CD4-positive, alpha-beta T cell treated with Interleukin-12 subunit alpha and Interleukin-12 subunit beta, for 1 hour (primary cell): ENCODE results near the gene KLRC3.
"Not testable (repeated sequence)": the region's sequence is repeated elsewhere in the genome, so short reads cannot be mapped to it uniquely, and the experiment has no call there.

Experiments
- DNase-seq: peaks from one replicate; pipeline ENCODE4 v3.0.0-alpha.2; 2020

KLRC3 gene

DNA sequence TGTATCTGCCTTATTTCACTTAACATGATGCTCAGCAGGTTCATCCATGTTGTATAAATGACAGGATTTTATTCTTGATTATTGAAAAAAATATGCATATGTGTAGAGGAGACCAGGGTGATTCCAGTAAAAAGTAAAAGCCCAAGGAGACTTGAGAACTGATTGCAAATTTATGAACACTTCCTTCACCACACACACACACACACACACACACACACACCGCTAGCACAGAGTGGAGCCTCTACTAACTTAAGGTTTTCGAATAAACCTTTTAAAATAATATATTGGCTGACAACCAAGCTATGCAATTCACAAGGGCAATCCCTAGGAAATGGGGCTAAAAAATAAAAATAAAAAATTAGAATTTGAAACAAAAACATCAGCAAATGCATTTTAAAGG, 22.2 kb downstream of the KLRC3 start:
- no peak for DNase-seq

DNA sequence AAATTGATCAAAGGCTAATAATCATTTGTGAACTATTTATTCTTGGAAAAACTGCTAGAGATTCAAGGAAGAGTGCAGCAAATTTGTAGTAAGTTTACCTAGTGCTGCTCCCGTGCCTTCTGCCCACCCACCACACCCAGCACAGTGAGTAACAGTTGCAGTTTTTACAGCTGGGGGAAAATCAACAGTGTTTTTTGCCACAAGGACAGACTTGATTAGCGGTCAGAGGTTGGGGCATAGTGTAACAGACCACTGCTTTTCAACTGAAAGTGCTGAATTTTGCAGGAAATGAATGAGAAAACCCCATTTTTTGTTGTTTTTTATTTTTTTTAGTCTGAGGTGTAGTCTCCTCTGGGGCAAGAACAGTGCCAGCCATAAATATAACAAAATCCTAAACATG, 23.1 kb downstream of the KLRC3 start:
- peak; percentile 66 for DNase-seq

DNA sequence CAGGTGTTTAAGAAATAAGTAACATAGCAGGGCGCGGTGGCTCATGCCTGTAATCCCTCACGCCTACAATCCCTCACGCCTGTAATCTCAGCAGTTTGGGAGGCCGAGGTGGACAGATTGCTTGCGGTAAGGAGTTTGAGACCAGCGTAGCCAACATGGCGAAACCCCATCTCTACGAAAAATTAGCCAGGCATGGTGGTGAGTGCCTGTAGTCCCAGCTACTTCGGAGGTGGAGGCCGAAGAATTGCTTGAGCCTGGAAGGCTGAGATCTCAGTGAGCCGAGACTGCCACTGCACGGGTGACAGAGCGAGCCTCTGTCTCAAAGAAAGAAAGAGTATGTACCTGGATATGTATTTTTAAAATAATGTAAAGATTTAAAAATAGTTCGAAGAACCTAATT, 24.2 kb downstream of the KLRC3 start:
- DNase-seq = not testable (repeated sequence)

DNA sequence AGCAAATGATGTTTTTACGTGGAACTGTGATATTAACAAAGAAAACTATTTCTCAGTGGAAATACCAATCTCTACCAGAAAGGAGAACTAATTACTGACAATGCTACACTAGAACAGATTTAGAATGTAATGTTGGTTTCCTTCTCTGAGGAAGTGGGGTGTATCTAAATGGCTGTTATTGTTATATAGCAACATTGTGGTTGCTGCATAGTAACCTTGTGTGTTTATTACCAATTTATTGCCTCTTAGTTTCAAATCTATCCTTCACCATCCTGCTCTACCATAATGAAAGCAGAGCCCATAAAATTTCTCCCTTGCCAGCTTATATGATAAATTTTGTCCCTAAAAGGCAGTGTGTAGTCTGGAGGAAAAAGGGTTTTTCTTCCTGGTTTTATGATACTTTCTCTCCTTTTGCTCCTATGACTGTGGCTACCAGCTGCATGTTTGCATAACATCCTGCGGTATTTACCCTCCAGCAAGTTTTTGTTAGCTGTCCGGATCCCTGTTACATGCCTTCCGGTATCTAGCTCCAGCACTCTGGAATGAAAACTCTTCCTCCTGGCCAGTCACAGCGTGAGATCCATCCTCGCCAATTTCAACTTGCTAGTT, 24.9 kb downstream of the KLRC3 start:
- DNase-seq = peak; percentile 71

DNA sequence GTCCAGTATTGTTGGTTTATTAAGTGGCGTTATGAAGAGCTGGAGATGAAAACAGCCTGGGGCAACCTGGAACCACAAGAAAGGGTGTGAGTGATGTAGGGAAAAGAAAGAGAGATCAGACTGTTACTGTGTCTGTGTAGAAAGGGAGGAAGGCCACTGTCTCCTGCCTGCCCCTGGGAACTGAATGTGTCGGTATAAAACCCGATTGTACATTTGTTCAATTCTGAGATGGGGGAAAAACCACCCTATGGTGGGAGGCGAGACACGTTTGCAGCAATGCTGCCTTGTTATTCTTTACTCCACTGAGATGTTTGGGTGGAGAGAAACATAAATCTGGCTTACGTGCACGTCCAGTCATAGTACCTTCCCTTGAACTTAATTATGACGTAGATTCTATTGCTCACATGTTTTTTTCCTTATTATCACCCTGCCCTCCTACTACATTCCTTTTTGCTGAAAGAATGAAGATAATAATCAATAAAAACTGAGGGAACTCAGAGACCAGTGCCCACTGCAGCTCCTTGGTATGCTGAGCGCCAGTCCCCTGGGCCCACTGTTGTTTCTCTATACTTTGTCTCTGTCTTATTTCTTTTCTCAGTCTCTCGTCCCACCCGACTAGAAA, 25.8 kb downstream of the KLRC3 start:
- DNase-seq = peak; percentile 72

DNA sequence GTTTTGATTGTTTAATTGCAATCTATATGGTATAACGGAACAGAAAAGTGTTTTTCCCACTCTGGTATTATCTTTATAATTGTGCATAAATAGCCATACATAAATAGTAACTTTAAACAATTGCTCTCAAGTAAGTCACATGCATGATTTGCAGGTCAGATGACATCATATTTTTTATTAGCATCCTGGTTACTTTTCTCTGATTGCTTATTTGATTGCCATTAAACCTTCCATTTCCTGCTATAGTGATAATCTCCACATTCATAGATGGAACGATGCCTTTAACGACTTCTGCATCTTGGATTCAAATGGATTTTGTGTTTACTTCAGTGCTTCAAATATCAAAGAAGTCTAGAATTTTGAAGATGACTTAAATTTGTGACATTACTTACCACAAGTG, 27.1 kb downstream of the KLRC3 start:
- DNase-seq = no peak

DNA sequence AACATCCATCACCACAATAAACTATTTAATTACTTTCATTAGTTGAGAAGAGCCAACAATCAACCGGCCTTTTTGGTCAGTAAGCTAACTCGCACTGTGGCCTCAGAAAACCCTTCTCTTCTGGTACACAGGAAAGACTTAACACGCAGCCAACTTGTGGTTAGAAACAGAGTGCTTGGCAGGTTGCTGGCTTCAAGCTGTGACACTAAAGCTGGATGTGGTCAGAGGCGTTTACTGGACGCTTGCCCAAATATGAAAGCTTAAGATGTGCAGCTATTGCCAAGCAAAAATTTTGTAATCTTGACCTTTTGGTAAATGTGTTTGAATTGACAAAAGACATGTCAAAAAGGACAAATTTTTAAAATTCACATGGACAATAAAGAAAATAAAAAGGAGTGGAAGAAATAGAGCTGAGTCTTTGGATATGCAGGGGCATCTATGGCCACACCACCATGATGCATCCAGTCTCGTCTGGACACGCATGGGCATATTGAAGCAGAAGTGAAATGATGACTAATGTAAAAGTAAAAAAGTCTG, 27.9 kb downstream of the KLRC3 start:
- DNase-seq = peak; percentile 66

DNA sequence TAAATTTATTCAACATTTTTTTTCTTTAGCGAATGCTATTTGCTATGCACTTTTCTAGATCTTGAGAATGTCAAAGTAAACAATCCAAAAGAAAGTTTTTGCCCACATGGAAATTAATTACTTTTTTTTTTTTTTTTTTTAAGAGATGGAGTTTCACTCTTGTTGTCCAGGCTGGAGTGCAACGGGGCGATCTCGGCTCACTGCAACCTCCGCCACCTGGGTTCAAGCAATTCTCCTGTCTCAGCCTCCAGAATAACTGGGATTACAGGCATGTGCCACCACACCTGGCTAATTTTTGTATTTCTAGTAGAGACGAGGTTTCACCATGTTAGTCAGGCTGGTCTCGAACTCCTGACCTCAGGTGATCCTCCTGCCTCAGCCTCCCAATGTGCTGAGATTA, 29.4 kb downstream of the KLRC3 start:
- not testable (repeated sequence) for DNase-seq

DNA sequence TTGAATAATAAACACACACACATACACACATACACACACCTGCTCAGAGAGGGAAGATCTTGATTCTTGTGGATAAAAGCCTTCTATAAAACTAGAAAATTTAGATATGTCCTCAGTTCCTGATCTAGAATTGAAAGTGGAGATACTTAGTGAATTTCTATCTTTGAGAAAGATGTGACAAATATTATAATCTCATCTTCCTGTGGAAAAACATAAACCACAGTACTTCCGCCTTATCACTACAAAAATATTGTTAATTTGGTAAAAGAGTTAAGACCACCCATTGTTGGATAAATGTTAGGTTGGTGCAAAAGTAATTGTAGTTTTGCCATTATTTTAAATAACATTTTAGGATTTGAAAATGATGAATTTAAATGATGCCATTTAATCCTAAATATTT, 30.5 kb downstream of the KLRC3 start, which contains the start of gene KLRK1:
Gene KLRK1 (minus strand): TSS at position 138 of the 400 bp plus-strand sequence. CDS start 1,231 bp downstream, outside the sequence.
- no peak for DNase-seq

DNA sequence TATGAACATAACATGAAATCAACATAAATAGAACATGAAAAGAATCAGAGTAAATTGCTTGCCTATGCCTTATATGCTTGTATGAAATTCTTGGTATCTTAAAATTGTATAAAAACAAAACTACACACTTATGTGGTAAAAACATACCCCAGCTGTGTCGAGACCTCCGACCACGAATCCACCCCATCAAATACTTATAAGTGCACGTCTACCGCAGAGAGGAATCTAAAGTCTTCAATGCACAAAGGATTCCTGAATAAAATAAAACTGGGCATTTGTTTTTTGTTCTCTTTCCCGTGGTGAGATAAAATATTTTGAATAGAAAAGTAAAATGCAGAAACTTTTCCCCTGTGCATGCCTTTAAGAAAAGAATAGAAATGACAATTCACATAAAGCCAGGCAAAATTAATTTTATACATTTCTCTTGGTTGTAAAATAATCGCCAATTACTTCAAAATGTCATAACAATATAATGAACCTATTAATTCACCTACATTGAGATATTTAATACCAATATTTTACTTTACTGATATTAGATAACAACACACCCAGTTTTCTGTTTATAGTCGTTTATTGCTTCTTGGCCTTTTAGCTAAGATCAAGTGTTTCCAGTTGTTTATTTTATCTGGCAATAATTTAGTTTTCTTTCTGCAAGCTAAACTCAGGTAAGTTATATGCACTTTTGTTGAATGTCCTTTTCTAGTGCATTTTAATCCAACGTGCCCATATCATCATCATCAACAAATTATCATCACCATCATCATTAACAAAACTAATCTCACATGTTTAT, 31.6 kb downstream of the KLRC3 start:
- DNase-seq = no peak

DNA sequence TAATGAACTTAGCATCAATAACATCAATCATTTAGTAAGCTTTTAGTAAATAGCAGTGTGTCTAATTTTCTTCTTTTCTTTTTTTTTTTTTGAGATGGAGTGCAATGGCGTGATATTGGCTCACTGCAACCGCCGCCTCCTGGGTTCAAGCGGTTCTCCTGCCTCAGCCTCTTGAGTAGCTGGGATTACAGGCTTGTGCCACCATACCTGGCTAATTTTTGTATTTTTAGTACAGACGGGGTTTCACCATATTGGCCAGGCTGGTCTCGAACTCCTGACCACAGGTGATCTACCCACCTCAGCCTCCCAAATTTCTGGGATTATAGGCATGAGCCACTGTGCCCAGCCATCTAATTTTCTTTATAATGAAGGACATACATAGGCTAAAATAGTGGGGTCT, 32.9 kb downstream of the KLRC3 start:
- DNase-seq = not testable (repeated sequence)

DNA sequence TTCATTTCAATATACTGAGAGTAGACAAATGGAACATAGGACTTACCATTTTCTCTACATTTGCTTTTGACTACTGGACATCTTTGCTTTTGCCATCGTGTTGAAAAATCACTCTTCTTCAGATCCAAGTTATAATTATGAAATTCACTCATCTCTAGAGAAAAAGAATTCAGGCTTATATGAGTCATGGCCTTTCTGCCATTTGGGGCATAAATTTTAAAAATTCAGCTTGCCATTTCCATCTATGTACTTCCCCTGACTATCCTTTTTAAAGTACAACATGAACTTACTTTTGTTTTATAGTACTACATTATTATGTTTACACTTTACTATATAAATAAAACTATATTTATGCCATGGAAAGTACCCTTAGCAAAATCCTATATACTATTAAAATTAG, 33.5 kb downstream of the KLRC3 start:
- DNase-seq = no peak

DNA sequence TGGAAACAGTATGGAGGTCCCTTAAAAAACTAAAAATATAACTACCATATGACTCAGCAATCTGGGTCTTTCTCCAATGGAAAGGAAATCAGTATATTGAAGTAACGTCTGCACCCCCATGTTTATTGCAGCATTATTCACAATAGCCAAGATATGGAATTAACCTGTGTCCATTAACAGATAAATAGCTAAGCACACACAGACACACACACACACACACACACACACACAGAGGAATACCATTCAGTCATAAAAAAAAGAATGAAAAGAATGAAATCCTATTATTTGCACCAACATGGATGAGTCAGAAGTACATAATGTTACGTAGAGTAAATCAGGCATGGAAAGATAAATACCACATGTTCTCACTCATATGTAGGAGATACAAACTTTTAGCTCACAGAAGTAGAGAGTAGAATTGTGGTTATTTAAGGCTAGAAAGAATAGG, 35.2 kb downstream of the KLRC3 start:
- DNase-seq = no peak

DNA sequence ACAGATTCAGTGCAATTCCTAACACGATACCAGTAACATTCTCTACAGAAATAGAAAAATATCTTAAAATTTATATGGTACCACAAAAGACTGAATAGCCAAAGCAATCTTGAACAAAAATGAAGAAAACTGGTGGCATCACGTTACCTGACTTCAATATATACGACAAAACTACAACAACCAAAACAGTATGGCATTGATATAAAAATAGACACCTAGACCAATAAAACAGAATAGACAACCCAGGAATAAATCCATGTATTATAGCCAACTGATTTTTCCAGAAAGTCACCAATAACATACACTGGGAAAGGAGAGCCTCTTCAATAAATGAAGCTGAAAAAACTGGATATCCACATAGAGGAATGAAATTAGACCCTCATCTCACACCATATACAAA, 36.2 kb downstream of the KLRC3 start:
- DNase-seq = no peak

DNA sequence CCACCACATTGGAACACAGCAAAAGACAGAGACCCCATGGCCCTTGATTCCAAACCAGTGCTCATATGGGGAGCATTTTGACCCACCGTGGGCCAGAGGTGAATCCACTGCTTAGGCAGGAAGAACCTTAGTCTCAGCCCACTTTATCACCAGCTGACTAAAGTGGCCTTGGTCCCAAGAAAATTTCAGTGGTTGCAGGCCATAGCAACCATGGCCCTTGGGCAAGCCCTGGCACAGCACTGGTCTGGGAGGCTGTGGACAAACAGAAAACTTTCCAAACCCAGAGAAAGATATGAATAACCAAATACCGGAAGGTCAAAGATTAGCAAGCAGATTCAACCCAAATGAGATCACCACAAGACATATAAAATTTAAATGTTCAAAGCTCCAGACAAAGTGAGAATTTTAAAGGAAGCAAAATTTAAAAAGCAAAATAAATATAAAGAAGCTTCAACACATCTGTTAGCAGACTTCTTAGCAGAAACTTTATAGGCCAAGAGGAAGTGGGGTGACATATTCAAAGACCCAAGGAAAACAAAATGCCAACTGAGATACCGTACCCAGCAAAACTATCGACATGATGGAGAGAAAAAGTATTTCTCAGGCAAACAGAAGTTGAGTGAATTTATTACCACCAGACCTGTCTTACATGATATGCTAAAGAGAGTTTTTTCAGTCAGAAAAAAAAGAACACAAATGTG, 38.3 kb downstream of the KLRC3 start:
- no peak for DNase-seq

DNA sequence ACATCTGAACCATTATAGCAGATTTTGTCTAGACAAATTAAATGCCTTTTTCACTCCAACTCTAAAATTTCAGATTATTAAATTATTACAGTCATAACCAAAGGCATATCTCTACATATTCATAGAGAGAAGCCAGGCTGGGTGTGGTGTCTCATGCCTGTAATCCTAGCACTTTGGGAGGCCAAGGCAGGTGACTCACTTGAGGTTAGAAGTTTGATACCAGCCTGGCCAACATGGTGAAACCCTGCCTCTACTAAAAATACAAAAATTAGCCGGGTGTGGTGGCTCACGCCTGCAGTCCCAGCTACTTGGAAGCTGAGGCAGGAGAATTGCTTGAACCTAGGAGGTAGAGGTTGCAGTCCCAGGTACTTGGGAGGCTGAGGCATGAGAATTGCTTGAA, 41.7 kb downstream of the KLRC3 start:
- not testable (repeated sequence) for DNase-seq

DNA sequence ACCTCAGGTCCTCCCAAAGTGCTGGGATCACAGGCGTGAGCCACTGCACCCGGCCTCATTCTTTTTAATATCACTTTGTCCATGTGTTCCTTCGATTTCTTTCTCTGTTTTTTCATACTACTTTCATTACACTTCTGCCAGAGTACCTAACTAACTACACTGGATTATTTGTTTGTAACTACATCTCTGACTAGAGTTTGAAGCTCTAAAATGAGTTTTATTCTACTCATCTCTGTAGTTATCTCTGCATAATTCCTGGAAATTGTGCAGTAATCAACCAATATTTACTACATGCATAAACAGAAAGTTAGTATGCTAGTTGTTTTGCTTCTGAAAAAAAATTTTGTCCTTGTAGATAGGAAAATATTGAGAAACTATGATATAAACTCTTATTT, 45.8 kb downstream of the KLRC3 start:
- no peak for DNase-seq

DNA sequence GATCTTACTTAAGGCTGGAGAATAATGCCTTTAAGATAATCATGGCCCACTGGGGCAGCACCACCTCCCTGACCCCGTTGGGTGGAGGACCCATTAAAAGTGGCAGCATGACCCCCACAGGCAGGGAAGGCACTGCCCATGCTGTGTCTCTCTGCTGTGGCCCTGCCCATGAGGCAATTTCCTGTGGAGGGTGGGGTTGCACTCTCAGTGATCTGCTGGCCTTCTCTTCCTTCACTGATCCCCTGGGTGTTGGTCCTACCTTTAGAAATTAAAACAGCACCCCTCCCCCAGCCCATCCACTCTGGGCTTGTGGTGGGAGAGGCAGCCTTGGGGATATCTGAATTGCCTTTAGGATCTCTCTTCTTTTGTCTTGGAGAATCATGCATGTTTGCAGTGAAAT, 47.8 kb downstream of the KLRC3 start:
- no peak for DNase-seq

DNA sequence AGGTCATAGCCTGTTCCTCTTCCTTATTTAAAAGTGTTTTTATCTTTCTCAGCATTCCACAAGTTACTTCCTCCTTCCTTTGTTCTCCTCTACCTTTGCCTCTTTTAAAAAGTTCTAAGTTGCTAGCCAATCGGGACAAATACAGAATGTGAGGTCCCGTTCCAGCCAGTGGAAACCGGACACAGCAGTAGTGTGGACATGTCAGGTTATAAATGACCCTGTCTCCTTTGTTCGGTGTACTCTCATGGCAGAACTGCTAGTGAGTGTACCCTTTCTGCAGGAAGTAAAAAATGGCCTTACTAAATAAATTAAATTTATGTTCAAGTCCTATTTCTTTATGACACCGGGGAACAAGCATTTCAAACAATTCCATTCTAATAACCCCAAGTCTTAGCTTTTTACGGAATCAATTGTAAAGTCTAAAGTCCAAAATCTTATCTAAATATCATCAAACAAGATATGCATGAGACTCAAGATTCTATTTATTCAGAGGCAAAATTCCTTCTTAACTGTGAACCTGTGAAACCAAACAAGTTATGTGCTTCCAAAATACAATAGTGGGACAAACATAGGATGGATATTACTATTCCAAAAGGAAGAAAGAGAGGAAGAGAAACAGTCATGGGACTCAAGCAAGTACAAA, 48.4 kb downstream of the KLRC3 start:
- DNase-seq = not testable (repeated sequence)

DNA sequence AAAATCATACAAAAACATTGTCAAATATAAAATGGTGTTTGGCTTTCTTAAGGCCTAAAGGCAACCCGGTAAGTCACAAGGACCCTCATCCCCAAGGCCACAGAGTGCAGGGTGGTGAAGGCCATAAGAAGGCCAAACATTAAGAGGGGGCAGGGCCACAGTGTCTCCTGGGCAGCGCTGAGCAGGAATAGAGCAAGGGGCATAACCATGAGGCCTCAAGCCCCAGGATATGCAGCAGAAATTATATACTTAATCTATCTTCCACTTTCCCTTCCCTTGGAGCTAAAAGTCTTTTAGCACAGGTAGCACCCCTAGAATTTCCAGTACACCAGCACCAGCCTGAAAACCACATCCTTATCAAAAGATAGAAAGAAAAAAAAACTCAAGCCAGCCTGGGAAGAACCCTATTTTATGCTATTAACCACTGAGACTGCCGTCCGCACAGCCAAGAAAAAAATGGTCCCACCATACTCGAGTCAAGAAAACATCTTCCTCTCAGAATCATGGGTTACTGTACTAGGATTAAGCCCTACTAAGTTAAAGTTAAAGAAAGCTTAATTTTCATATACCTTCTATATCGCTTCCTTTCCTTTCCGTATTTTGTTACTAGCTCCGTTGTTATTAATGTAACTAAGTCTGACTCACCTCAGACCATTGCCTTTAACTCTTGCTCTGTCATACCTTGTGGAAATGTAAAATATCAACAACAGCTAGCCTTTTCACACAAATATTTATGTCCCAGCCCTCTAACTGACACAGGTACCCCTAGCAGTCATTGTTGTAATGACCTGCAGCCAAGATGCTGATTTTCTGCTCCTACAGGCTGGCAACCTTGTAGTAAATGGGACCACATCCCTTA, 50.6 kb downstream of the KLRC3 start:
- no peak for DNase-seq
